Stromal cell of bone marrow (primary cell): Measurements from ENCODE around the gene TMEM191C.
"Not testable (repeated sequence)": the region's sequence is repeated elsewhere in the genome, so short reads cannot be mapped to it uniquely, and the experiment has no call there.

Source experiments
- DNase-seq: peaks from one replicate; pipeline ENCODE4 v3.0.0-alpha.2; 2012; ENCODE audit warnings: low read depth

Gene TMEM191C

DNA sequence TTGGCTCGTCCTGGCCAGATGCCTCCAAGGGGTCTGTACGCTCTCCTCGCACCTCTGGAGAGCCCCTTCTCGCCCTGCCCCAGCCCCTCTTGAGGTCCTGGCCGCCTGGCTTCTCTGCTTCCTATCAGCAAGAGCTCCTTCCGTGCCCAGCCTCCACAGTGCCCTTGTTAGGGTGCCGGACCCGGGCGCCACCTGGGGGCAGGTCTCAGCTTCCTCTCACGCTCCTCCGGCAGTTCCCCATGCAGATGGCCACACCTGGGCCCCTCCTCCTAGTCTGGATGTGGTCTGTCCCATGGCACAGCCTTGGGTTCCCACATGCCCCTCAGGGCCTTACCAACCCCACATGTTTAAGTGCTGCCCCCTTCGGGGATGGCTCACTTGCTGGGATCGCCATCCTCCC, 6.5 kb downstream of the TMEM191C start:
- not testable (repeated sequence) for DNase-seq

DNA sequence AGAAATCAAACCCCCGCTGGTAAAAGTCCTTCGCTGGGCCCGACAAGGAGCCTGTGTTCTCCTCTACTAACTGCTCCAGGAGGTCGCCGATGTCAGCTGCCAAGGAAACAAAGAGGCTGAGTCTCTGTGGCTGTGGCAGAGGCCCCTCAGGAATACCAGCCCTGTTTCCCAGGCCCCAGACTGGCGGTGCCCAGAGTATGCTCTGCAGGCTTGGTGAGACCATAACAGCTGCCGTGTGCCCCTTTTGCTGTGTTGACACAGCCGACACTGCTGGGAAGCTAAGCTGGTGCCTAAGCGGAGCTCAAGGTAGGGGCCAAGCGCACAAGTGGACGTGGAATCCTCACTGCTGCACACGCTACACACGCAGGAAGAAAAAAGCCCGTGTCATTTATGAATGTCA, 16.9 kb downstream of the TMEM191C start:
- DNase-seq: not testable (repeated sequence)

DNA sequence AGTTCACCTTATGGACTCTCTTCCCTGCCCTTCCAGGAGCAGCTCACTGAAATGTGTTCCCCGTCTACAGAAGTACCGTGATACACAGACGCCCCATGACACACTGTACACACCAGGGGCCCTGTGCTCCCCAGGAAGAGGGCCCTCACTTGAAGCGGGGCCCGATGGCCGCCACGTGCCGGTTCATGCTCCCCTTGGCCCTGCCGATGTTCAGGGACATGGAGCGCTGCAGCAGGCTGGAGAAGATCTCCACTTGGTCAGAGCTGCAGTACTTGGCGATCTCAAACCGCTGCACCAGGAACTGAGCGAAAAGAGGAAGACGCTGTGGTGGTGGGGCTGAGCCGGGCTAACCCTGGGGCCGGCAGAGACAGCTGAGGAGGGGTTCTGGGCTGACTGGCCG, 20.5 kb downstream of the TMEM191C start:
- not testable (repeated sequence) for DNase-seq

DNA sequence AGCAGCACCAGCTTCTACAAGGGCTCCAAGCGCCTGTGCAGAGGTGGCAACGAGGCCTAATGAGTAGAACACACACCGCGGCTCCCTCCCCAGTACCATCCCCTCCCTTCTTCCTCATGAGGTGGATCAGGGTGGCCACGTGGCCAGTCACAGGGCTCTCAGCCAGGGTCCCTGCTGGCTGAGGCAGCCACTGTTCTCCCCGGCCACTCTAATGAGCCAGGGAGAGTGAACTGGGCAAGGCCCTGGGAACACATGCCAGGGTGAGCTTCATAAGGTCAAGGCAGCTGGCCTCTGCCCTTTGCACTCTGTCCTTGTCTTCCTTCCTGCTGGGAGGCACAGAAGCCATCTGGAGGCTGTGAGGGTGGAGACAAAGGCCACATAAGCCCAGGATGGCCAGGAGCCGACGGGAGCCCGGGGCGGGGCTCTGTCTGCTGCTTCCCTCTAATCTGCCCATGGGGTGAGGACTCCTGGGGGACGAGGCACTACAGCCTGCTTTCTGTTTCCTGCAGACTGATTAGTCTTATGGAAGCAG, 22.0 kb downstream of the TMEM191C start:
- DNase-seq: not testable (repeated sequence)

DNA sequence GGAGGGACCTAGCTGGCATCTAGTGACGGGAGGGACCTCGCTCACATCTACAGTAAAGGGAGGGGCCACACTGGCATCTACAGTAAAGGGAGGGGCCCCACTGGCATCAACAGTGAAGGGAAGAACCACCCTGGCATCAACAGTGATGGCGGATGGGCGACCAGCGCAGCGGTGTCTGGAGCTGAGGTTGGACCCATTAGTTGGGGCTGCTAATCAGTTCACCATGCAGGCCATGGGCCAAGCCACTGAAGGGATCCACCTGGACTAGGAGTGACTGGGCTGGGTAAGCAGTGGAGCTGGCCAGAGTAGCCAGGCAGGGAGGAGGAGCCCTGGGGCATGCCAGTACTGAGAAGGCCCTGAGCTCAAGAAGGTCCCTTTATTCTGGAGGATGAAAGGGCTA, 23.4 kb downstream of the TMEM191C start:
- not testable (repeated sequence) for DNase-seq

DNA sequence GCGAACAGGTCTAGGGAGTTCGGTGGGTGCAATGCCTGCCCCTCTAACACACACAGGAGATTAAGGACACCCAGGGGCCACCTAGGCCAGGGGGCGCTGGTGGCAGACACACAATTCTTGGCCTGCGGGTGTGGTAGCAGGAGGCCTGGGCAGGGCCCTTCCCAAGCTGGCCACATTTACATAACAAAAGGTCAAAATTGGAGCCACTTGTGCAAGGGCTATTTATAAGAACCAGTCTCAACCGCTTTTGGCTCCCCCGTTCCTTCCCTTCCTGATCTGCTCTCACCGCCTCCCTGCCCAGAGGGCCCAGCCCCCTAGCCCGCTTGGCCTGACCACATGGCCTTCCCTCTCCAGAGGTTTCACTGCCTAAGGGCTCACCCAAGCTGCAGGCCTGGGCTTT, 25.1 kb downstream of the TMEM191C start:
- DNase-seq: not testable (repeated sequence)

DNA sequence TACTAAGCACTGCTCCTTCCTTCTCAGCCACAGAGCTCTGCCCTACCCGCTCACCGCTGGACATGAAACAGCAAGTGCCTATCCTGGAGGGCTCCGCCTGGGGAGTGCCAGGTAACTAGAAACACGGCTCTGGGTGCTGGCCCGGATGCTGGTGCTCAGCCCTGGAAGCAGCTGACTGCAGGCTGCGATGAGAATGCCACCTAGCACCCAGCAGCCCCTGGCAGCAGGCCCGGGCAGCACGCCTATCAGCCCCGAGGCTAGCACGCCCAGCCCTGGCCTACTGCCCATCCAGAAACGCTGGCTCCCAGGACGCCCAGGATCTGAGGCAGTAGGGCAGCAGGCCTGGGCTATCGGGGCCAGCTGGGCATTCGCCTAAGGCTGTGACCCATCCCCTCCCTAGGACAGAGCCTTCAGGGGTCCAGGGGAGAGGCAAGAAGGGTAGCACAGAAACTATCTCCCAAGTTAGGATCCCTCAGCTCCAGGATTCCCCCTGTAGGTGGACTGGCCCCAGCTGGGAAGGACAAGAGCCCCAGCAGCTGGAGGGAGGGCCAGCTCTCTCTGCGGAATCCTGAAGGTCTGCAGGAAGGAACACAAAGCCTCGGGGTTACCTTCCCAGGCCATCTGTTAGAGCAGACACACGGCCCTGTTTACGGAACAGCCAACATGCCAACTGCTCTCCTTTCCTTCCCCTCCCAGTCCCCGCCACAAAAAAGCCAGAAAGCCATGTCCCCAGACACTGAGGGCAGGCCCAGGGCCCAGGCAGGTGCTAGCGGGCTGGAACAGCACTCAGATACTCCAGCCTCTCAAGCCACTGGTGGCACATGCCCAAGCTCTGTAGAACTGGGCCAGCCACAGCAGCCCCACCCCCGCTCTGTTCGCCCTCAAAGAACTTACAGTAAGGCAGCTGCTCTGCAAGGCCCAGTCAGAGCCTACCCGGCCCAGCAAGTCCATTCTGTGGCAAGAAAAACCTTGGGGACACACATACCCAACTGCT, 26.9 kb downstream of the TMEM191C start:
- not testable (repeated sequence) for DNase-seq

DNA sequence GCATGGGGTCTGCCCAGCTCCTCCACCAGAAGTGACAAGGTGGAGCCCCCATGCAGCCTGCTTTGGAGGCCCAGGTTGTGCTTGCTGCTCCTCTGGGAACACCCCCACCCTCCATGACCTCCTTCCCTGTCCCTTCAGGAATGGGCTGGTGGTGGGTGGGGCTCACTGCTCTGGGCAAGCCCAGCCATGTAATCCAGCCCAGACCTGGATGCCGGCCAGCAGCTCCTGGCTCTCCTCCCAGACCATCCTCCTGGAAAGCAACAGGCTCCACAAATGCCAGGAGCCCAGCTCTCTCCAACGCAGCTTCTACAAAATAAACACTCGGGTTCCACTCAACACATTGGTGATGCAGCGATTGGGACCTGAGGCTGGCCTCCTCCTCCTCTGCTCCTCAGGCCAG, 30.8 kb downstream of the TMEM191C start:
- not testable (repeated sequence) for DNase-seq

DNA sequence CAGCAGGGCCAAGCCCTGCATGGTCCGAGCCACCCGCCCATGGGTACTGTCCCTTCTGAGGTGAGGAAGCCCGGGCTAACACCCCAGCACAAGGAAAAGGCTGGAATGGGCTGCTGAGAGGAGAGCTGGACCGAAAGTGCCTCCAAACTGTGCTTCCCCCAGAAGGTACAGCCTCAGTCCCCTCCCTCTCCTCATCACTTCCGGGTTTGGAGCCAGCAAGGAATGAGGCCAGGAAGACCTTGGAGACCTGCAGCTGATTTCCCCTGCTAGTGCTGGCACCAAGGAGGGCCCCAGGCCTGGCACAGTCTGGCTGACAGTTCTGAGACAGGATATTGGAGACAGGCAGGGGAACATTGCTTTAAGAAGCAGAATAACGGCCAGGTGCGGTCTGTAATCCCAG, 31.3 kb downstream of the TMEM191C start:
- not testable (repeated sequence) for DNase-seq

DNA sequence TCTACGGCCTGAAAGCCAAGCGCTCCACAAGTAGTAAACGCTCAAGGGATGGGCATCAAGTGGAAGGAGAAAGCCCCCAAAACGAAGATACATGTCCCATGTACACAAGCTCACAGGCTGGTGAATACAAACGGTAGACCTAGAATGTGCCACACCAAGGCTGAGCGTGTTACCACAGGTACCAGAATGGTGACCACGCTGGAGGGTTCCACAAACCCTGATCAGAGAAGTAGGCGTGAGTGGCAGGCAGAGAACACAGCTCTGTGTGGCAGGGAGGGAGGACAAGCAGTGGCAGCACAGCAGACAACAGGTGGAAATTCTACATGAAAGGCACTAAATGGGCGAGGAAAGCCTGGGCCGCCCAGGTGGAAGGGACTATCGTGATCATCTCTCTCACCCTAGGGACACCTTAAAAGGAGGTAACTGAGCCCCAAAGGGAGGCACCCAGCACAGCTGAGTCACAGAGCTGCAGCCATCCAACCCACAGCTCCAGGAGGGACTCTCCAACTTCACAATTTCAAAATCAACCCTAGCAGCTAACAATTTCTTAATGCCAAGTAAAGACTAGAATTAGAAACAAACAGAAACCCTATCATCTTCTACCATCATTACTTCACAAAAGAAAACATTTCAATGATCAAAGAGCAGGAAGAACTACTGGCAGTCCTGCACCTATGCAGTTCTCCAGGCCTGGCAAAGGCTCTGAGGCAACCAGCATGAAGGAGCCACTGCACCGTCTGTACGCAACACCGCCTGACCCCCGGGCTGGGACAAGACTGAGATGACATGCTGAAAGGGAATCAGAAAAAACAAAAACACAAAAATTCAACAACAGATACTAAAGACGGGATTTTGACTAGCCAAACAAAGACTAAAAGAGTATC, 32.7 kb downstream of the TMEM191C start:
- not testable (repeated sequence) for DNase-seq

DNA sequence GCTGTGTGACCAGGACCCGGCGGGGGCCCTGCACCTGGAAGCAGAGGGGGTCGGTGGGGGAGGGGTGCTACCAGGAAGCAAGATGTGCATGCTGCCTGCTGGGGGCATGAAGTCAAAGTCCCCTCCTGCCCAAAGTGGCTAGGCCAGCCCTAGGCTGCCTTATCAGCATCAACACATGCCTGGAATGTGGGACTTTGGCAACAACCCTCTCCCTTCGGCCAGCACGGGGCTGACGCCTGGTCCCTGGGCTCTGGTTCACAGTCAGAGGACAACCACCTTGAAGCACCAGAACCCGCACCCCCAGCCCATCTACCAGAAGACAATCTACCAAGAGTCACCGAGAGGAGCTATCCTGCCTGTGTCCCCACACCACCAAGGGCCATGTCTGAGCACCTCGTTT, 43.2 kb downstream of the TMEM191C start:
- DNase-seq: not testable (repeated sequence)

DNA sequence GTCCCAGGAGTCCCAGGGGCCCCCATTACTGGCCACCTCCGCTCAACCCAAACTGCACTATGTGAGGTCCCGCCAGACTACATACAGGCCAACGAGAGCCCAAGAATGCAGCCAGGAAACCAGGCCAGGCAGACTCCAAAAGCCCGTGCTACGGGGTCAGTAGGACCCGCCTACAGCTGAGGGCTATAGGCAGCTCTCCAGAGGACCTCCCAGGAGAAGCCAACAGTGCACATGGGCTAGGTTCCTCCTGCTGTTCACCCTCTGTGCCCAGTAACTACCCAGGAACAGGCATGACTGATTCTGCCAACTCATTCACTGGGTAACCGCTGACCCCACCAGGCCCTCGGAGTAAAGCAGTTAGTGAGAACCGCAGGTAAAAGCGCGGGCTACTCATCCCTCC, 44.8 kb downstream of the TMEM191C start:
- not testable (repeated sequence) for DNase-seq

DNA sequence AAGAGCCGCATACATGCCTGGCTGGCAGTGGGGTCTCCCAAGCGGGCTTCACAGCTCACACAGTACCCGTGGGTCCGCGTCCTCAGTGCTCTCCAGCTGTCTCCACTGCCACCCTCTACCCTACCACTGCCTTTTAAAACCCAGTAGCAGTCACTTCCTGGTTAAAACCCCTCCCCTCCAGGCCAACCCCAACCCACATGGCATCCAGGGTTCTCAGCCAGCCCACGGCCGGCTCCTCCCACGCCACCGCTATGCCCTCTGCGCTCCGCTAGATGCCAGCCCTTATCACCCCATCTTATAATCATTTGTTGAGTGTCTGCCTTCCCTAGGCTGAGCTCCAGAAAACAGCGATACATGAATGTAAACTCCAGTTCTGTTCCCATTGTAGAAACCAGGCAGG, 46.9 kb downstream of the TMEM191C start:
- not testable (repeated sequence) for DNase-seq

DNA sequence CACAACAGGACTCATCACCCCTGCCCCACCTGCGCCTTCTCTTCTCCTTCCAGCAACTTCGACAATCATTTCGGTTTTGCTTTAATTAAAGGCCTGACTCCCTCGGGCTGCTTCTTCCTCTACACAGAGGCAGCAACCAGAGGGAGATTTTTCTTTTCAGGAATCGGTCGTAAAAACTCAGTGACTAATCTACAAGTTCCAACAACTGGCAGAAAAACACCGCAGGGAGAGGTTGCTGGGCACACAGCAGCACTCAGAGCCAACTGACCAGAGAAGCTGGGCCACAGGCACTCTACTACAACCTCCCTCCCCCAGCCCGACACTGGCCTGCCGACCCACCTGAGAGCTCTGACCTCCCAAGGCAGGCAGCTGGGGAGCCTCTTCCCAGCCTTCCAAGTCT, 48.0 kb downstream of the TMEM191C start:
- not testable (repeated sequence) for DNase-seq

DNA sequence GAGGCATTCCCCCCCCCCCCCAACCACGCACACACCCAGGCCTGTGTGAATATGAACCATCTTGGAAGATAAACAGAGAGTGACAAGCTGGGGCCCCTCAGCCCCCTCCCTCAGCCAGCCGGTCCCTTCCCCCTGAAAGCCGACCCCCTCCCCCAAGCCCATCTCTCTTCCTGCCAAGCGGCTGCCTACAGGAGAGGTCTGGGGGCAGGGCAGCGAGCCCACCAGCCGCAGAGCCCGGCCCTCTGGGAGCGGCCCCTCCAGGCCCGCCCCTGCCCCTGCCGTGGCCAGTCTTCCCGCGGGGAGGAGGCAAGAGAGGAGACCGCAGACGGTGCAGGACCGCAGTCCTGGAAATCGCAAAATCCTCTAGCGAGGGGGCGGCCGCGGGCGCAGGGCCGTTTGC, 49.3 kb downstream of the TMEM191C start:
- DNase-seq: not testable (repeated sequence)

DNA sequence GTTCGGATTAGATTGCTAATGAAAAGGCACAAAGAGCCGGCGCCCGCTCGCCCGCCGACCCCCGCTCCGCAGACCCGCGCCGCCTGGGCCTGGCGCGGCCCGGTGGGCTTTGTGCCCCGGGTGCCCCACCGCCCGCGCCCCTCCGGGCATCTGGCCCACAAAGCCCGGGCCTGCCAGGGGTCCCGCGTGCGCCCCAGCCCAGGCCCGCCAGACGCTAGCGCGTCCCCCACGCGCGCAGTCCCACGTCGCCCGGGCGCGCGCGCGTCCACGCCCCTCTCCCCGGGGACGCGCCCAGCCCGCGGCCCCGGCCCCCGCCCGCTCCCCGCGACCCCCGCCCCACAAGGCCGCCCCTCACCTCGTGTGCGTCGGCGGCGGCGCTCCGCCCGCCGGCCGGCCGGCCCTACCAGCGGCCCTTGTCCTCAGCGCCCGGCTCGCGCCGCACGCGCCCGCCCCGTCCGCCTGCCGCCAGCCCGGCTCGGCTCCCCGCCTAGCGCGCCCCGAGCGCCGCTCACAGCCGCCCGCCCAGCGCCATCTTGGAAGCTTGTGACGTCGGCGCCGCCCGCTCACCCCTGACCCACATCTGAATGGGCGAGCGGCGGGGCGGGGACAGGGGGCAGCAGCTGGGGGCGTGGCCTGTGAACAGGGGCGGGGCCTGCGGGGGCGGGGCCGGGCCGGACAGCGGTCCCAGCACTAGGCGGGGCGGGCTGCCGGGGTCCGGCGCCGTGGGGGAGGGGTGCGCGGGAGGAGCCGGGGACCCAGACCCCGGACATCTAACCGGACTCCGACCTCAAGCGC, 50.0 kb downstream of the TMEM191C start:
- not testable (repeated sequence) for DNase-seq
